Neural progenitor cell (in vitro differentiated cells): ENCODE measurements around the gene EVI2A.

Experiments used
- EZH2 ChIP-seq: fragments of 200-600 bp; sonication (generic); IDR thresholded peaks from 2 replicates; pipeline ENCODE4 v1.6.1; 2017; ENCODE audit warnings: antibody characterized with exemption, mild to moderate bottlenecking, moderate library complexity
- TF ChIP-seq, protein P1 (sequence below): fragments of 200-600 bp; sonication (generic); IDR thresholded peaks from 2 replicates; pipeline ENCODE4 v1.5.1; 2017; ENCODE audit warnings: antibody characterized with exemption, mild to moderate bottlenecking

DNA sequence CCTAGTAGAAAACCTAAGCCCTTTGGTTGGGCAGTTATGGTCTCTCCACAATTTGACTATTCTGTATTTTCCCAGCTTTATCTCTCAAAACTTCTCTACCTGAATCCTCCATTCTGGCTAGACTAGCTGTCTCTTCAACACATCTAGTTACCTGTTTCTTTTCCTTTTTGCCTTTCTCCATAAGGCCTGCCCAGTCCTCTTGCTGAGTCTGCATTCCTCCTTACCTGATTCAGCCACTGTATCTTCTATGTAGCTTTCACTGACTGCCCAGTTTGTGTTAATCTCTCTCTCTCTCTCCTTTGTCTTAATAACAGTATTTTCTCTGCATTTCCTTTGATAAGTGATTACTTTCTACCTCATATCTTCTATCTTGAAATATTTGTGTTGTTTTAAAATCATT is 2.1 kb upstream of the EVI2A start:
- TF ChIP-seq, protein P1, sequence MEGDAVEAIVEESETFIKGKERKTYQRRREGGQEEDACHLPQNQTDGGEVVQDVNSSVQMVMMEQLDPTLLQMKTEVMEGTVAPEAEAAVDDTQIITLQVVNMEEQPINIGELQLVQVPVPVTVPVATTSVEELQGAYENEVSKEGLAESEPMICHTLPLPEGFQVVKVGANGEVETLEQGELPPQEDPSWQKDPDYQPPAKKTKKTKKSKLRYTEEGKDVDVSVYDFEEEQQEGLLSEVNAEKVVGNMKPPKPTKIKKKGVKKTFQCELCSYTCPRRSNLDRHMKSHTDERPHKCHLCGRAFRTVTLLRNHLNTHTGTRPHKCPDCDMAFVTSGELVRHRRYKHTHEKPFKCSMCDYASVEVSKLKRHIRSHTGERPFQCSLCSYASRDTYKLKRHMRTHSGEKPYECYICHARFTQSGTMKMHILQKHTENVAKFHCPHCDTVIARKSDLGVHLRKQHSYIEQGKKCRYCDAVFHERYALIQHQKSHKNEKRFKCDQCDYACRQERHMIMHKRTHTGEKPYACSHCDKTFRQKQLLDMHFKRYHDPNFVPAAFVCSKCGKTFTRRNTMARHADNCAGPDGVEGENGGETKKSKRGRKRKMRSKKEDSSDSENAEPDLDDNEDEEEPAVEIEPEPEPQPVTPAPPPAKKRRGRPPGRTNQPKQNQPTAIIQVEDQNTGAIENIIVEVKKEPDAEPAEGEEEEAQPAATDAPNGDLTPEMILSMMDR, result no peak
- TF ChIP-seq EZH2, result no peak
